HG02678 (cell line): ENCODE measurements around the gene VAV3.
A peak's percentile ranks its signal among the peaks of the same experiment; 100 is the strongest.

Source experiments
- ATAC-seq: cut with Tn5 transposase; IDR thresholded peaks from one replicate; pipeline ENCODE4 v1.9.1; 2021; ENCODE audit warnings: mild to moderate bottlenecking, moderate library complexity; ENCODE audit not compliant: unreplicated experiment

Gene VAV3

DNA sequence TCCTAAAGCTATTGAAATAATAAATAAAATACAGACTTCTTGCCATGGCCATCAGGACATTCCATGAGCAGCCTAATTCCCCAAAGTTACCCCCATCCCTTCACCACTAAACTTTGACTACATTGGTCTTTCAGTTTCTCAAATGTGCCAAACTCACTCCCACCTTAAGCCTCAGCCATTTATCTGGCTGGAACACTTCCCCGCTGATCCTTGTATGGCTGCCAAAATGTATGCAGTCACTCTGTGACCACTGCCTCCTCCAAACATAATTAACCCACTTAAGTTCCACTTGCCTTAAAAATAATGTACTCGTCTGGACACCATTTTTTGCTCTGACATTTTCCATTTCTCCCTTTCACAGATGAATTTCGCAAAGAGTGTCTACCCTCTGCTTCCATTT lies 416.7 kb downstream of the VAV3 start:
- ATAC-seq, result no peak

DNA sequence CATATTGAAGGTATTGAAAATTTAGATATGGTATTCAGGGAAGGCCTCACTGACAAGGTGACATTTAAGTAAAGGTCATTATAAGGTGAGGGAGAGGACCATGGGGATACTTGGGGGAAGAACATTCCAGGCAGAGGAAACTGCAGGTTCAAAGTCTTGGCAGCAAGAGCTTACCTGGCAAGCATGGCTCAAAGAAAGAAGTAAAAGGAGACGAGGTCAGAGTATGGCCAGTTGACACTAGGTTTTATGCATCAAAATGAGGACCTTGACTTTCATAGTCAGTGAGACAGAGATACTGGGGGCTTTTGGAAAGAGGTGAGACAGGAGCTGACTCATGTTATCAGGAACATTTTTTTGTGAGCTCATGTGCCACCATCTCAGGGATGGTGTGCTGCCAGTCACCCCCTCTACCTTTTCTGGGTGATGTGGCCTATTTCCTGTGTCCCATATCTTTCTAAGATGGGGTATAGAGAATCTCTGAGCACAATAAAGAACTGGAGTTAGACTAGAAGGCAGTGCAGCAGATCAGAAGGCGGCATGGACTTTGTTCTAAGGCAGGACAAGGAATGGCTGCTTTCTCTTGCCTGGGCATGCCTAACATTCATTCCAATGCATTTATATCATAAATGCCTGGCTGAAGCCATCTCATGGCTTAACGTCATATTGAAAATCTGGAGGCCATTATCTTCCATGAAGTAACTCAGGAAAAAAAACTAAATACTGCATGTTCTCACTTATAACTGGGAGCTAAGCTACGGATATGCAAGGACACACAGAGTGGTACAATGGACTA lies 417.4 kb downstream of the VAV3 start:
- no peak for ATAC-seq

GRCh38 chr1:107546576-107546975 lies 418.4 kb downstream of the VAV3 start:
- no peak for ATAC-seq

GRCh38 chr1:107545879-107546278 lies 419.1 kb downstream of the VAV3 start:
- ATAC-seq, result no peak

GRCh38 chr1:107545056-107545577 lies 419.9 kb downstream of the VAV3 start:
- ATAC-seq, result no peak

GRCh38 chr1:107544285-107544684 lies 420.7 kb downstream of the VAV3 start:
- no peak for ATAC-seq

- ATAC-seq, result no peak
These were observed 423.6 kb downstream of the VAV3 start for GRCh38 chr1:107541412-107541811.

GRCh38 chr1:107538502-107538901 lies 426.5 kb downstream of the VAV3 start:
- no peak for ATAC-seq

DNA sequence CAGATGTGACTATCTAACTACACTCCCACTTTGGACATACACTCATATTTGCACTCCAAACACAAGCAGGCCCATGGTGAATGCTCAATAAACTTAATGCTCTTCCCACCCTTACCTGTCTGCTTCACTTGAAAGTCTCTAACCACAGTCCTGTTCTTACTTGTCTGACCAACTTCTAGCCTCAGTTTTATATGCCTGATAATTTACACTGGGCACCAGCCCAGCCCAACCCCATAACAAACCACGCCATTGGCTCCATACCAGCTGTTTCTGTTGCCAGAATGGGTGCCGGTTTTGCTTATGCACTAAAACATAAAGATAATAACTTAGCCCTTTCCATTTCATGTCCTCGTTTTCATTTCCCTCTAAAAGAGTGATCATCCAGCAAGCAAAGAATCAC lies 428.7 kb downstream of the VAV3 start:
- no peak for ATAC-seq

- ATAC-seq, result no peak
These were observed 429.9 kb downstream of the VAV3 start for GRCh38 chr1:107535091-107535490.

DNA sequence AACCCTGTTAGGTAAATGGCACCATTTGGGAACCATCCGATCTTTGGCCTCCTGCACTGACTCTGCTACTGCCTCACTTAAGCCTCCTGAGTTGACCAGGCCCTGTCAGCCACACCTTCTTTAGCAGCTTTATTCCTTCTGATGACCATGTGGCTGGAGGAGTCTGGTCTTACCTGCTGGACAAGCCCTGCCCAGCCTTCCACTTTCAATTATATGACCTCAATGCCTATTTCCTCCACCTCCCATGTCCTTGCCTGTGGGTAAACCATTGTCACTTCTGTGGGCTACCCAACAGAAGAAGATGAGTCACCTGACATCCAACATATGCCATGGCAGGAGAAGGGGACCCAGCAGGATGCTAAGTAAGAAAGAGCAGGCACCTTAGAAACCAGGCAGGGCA lies 430.3 kb downstream of the VAV3 start:
- ATAC-seq, result no peak

- ATAC-seq, result no peak
These were observed 431.5 kb downstream of the VAV3 start for GRCh38 chr1:107533436-107533835.

DNA sequence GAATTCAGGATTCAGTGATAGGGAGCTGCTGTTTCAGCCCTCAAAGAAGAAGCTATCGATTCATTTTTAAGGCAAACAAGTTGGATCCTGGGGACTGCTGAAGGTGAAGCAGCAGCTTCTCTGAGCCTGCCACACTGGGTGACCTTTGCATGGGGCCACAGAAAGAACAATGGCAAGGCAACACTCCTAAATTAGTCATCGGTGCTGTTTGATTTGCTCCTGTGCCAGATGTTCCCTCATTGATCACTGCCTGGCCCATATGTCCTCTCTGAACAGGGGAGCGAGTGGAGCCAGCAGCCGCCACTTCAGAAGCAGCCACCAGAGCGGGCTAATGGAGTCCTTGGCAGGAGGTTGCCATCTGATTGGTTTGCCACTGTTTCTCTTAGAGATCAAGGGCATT lies 432.7 kb downstream of the VAV3 start:
- no peak for ATAC-seq

DNA sequence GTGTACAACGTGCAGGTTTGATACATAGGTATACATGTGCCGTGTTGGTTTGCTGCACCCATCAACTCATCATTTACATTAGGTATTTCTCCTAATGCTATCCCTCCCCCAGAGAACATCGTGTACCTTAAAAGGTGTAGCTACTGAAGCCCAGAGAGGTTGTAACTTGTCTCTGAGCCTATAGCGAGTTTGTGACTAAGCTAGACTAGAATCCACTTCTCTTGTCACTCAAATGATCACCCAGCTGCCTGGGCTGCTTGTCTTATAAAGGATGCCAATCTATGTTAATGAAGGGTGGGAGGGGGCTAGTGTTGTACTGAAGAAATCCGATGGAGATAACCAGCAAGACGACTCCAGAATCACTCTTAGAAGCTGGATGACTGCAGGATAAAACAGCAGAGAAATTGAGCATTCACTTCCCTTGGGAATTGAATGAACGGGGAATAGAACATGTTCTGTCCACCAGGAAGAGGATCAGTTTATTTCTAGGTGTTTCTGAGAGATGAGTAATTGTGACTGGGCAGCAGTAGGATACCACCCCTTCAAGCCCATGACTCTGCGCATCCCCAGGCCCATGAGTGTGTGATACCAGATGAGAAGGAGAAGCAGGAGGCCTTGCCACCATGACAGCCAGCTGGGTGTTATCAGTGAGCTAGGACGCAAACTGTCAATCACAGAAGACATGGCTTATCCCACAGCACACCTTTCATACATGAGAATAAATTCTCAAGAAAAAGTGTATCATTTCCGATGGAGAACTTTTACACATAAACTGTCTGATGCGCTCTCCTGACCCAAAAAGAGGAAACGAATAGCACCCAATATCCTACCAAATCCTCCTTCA lies 433.7 kb downstream of the VAV3 start:
- ATAC-seq, result no peak

GRCh38 chr1:107530543-107530942 lies 434.4 kb downstream of the VAV3 start:
- no peak for ATAC-seq

DNA sequence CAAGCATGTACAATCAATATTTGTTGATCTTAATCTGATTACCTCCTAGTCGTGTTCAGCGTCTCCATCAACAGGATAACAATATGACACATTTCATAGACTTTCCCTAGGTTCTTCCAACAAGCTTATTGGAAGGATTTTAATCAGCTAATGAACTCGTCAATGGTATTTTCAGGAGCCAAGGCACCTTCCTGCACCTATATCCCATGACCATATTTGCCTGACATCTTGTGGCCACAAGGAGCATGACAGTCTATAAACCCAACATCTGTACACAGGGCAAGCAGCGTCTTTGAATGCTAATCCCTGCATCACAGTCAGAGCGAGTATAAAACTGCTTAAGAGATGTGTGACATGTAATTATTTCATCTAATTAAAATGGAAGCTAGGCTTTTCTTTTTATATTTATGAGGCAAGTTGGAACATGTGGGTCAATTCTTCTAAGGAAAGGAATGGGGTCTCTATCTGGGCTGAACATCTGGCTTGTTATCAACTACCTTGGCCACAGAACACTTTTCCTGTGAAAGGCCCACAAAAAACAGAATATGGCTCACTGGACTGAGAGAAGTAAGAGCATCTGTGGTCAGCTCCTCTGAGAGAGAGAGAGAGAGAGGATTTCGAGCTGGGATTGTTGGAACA lies 435.4 kb downstream of the VAV3 start:
- peak; percentile 97 for ATAC-seq

DNA sequence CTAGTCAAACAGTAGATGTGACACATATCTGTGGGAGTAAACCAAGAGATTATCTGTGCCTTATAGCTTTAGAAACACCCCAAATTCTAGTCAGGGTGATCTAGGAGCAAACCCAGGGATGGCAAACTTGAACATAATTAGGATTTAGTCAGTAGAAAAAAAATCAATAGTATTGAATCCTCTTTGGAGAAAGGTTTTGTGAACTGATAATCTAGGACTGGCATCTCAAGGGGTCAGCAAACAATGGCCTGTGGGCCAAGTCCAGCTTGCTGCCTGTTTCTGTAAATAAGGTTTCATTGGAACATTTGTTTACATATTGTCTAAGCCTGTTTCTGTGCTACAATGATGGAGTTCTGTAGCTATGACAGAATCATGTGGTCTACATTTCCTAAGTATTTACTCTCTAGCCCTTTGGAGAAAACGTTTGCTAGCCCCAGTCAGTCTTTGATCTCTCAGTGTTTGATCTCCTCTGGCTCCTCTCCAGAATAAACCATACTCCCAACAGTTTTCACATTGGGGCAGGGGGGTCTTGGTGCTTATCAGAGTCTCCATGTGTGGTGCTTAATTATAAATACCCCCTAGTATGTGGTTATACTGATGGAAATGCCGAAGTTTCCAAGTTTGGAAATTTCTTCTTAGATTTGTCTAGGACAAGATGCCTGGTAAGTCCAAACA lies 438.3 kb downstream of the VAV3 start:
- no peak for ATAC-seq

- ATAC-seq, result no peak
These were observed 439.0 kb downstream of the VAV3 start for GRCh38 chr1:107525961-107526360.

GRCh38 chr1:107525145-107525544 lies 439.8 kb downstream of the VAV3 start:
- ATAC-seq, result no peak

- no peak for ATAC-seq
These were observed 440.7 kb downstream of the VAV3 start for GRCh38 chr1:107524301-107524700.

GRCh38 chr1:107523736-107524135 lies 441.2 kb downstream of the VAV3 start:
- no peak for ATAC-seq
